ENCODE measurements around the gene HAAO. TPM values are rescaled to one million over a fixed set of nuclear protein-coding genes. Genes with fewer than 3 reads are reported as not detected.

HAAO gene
- total RNA-seq, 1 donor from 2014 or later, result 19.0 TPM

- DNase-seq (ENCODE audit: low spot score), result peak; percentile 91
Observed at GRCh38 chr2:42793334-42794270, 1.2 kb upstream of the HAAO start.

- no peak for DNase-seq (ENCODE audit: low spot score)
Observed at GRCh38 chr2:42792087-42792582, 248 bp downstream of the HAAO start.

- no peak for DNase-seq (ENCODE audit: low spot score)
Observed at GRCh38 chr2:42791606-42792005, 777 bp downstream of the HAAO start.

- DNase-seq (ENCODE audit: low spot score), result no peak
Observed at GRCh38 chr2:42789751-42790150, 2.6 kb downstream of the HAAO start.

- peak; percentile 48 for DNase-seq (ENCODE audit: low spot score)
Observed at GRCh38 chr2:42788882-42789281, 3.5 kb downstream of the HAAO start.

- DNase-seq (ENCODE audit: low spot score), result no peak
Observed at GRCh38 chr2:42788478-42788793, 3.9 kb downstream of the HAAO start.

GRCh38 chr2:42787788-42788477, 4.5 kb downstream of the HAAO start:
- DNase-seq (ENCODE audit: low spot score), result no peak

- DNase-seq (ENCODE audit: low spot score), result no peak
Observed at GRCh38 chr2:42787424-42787787, 5.0 kb downstream of the HAAO start.

GRCh38 chr2:42786561-42787345, 5.6 kb downstream of the HAAO start:
- DNase-seq (ENCODE audit: low spot score), result no peak

GRCh38 chr2:42784204-42784880, 8.0 kb downstream of the HAAO start:
- DNase-seq (ENCODE audit: low spot score), result no peak

GRCh38 chr2:42783511-42783910, 8.9 kb downstream of the HAAO start:
- no peak for DNase-seq (ENCODE audit: low spot score)

GRCh38 chr2:42781181-42781580, 11.2 kb downstream of the HAAO start:
- DNase-seq (ENCODE audit: low spot score), result no peak

GRCh38 chr2:42777883-42778805, 14.2 kb downstream of the HAAO start:
- no peak for DNase-seq (ENCODE audit: low spot score)

GRCh38 chr2:42775810-42776209, 16.6 kb downstream of the HAAO start:
- DNase-seq (ENCODE audit: low spot score), result no peak

GRCh38 chr2:42775186-42775585, 17.2 kb downstream of the HAAO start:
- no peak for DNase-seq (ENCODE audit: low spot score)

- DNase-seq (ENCODE audit: low spot score), result no peak
Observed at GRCh38 chr2:42771546-42772153, 20.7 kb downstream of the HAAO start.

GRCh38 chr2:42770288-42771131, 21.9 kb downstream of the HAAO start:
- DNase-seq (ENCODE audit: low spot score), result peak; percentile 34

GRCh38 chr2:42769583-42770287, 22.6 kb downstream of the HAAO start:
- DNase-seq (ENCODE audit: low spot score), result no peak

All from umbilical cord (tissue), 2 donors.